DOHH2 (cell line): ENCODE results near the gene KCNH5.

Experiments
- EZH2phosphoT487 ChIP-seq: fragments of 200-600 bp; sonication (generic); IDR thresholded peaks from 2 replicates; pipeline ENCODE4 v1.6.1; 2017; ENCODE audit warnings: borderline replicate concordance, mild to moderate bottlenecking, antibody characterized with exemption, low read length, moderate library complexity, mixed read lengths
- TF ChIP-seq, protein P1 (sequence below): fragments of 200-600 bp; sonication (generic); IDR thresholded peaks from one replicate; pipeline ENCODE4 v1.5.1; 2014; ENCODE audit warnings: antibody characterized with exemption, mild to moderate bottlenecking, low read depth, low read length; ENCODE audit not compliant: poor library complexity, severe bottlenecking

DNA sequence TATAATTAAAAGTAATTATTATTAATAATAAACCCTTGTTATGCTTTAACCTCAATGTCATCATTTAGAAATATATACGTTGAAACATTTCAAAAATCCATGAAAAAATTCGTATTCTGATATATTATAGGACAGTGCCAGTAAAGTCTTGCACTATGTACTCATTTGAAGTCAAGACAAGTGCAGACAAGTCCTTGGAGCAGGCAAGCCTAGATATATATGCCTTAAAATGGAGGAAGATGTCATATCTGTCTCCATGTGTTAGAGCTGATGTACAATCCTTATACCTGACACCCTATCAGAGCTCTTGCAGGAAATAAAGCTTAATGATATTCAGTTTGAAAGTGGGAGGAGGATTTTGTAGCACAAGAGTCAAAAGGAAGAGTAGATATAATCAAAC, 310.4 kb downstream of the KCNH5 start:
- TF ChIP-seq, protein P1, sequence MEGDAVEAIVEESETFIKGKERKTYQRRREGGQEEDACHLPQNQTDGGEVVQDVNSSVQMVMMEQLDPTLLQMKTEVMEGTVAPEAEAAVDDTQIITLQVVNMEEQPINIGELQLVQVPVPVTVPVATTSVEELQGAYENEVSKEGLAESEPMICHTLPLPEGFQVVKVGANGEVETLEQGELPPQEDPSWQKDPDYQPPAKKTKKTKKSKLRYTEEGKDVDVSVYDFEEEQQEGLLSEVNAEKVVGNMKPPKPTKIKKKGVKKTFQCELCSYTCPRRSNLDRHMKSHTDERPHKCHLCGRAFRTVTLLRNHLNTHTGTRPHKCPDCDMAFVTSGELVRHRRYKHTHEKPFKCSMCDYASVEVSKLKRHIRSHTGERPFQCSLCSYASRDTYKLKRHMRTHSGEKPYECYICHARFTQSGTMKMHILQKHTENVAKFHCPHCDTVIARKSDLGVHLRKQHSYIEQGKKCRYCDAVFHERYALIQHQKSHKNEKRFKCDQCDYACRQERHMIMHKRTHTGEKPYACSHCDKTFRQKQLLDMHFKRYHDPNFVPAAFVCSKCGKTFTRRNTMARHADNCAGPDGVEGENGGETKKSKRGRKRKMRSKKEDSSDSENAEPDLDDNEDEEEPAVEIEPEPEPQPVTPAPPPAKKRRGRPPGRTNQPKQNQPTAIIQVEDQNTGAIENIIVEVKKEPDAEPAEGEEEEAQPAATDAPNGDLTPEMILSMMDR = no peak
- TF ChIP-seq EZH2phosphoT487 = no peak
